Measurements from ENCODE around the gene DOCK2.
"Not testable (repeated sequence)": the region's sequence is repeated elsewhere in the genome, so short reads cannot be mapped to it uniquely, and the experiment has no call there.

Gene DOCK2

GRCh38 chr5:169817031-169817430 is 180.0 kb downstream of the DOCK2 start:
- no peak for DNase-seq (ENCODE audit: low read depth)

- no peak for DNase-seq (ENCODE audit: low read depth)
Observed at GRCh38 chr5:169826618-169827017, 189.5 kb downstream of the DOCK2 start.

GRCh38 chr5:169827769-169828168 is 190.7 kb downstream of the DOCK2 start:
- DNase-seq (ENCODE audit: low read depth): no peak

- DNase-seq (ENCODE audit: low read depth): no peak
Observed at GRCh38 chr5:169828385-169828784, 191.3 kb downstream of the DOCK2 start.

DNA sequence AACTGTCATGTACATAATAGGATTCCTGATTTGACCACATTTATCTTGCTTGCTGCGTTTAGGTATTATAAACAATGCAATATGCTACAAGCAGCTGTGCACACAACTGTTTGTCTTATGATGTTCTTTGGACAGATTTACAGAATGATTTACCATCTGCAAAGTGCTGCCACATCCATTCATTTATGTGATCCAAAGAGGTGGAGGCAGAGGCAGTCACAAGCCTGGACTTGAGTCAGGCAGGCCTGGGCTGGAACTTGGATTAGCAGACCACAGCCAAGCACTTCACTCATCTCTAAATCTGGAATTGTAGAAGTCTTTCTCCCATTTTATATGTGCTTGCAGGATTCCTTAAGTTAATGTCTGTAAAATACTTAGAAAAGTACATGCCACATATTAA is 194.3 kb downstream of the DOCK2 start:
- no peak for DNase-seq (ENCODE audit: low read depth)

GRCh38 chr5:169832304-169832703 is 195.2 kb downstream of the DOCK2 start:
- no peak for DNase-seq (ENCODE audit: low read depth)

DNA sequence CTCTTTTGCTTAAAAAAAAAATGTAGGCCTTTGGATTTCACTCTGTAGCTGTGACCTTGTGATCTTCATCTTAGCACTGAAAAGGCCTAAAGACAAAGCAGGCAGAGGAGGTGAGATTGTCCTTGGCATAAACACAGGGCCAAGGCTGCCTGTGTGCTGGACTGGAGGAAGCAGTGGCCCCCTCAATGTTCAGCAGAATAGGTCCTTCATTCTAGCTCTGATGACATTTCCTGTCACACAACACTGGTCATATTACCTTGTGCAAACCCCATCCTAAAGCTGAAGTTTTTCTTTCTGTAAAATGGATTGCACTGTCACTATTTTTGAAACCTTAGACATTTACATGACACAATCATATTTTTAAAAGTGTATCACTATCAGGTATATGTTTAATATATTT is 195.8 kb downstream of the DOCK2 start:
- no peak for DNase-seq (ENCODE audit: low read depth)

DNA sequence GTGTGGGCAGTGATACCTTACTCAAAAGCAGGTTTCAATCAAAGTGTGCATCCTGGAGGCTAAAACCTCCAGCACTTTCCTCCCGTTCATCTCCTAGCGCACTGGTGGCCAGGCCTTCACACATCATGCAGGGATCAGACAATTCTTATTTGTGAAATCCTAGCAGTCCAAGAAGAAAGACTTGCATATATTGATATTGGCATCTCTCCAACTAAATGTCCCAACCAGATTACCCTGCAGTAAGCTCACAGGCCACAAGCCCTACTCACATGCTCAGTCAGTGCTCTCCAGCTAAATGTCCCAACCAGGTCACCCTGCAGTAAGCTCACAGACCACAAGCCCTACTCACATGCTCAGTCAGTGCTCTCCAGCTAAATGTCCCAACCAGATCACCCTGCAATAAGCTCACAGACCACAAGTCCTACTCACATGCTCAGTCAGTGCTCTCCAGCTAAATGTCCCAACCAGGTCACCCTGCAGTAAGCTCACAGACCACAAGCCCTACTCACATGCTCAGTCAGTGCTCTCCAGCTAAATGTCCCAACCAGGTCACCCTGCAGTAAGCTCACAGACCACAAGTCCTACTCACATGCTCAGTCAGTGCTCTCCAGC is 196.7 kb downstream of the DOCK2 start:
- not testable (repeated sequence) for DNase-seq (ENCODE audit: low read depth)

DNA sequence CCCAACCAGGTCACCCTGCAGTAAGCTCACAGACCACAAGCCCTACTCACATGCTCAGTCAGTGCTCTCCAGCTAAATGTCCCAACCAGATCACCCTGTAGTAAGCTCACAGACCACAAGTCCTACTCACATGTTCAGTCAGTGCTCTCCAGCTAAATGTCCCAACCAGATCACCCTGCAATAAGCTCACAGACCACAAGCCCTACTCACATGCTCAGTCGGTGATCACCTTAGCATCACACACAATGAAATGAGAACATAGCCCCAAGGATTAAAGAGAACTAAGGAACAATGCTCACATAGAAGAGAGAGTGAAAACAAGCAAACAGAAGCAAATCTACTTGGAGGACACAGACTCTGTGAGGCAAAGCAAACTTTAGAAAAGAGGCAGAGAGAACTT is 197.5 kb downstream of the DOCK2 start:
- DNase-seq (ENCODE audit: low read depth): not testable (repeated sequence)

- DNase-seq (ENCODE audit: low read depth): no peak
Observed at GRCh38 chr5:169836835-169837536, 199.9 kb downstream of the DOCK2 start.

- no peak for DNase-seq (ENCODE audit: low read depth)
Observed at GRCh38 chr5:169837686-169838085, 200.6 kb downstream of the DOCK2 start.

DNA sequence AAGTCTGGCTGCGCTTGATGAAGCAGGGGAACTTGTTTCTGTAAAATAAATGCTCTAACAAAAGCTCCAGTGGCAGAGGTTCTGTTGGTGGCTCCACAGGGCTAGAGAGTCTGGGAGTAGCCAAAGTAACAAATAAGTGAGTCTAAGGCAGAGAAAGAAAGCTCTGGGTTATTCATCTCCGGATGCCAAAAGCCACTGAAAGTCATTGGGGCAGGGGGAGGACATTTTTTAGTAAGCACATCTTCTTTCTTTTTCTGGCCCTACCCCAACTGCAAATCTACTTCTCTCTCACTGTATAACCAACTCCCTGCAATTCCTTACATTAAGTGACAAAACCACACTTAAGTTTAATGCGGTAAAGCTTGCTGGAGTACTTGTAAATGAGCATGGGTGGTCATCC is 201.6 kb downstream of the DOCK2 start:
- DNase-seq (ENCODE audit: low read depth): no peak

DNA sequence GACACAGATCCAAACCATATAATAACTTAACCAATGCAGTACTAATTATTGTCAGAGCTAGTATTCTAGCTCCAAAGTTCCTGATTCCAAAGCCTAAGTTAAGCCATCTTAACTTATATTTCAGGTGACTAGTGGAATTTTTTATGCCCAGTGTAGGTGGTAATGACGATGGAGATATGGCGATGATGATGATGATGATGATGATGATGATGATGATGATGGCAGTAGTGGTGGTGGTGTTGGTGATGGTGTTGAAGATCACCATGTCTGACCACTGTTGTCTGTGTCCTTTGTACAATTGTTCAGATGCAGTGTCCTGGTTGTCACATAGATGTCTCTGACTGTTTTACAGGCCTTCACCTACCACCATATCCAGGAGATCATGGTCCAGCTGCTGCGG is 203.3 kb downstream of the DOCK2 start:
- DNase-seq (ENCODE audit: low read depth): no peak

DNA sequence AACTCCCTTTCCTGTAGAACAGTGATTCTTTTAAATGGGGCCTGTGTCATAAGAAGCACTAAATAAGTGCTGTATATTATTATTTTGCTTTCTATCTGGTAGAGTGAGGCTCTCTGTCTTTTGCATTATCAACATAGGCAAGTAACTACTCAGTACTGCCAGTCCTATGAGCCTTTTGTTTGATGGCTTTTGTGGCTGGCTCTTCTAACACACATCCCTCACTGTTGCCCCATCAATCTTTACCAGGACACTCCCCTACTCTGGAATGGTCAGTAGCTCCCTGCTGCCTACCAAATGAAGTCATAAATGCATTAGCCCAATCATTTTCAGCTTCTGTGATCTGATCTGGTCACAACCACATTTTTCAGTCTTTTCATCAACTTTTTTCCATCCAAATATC is 205.6 kb downstream of the DOCK2 start:
- no peak for DNase-seq (ENCODE audit: low read depth)

DNA sequence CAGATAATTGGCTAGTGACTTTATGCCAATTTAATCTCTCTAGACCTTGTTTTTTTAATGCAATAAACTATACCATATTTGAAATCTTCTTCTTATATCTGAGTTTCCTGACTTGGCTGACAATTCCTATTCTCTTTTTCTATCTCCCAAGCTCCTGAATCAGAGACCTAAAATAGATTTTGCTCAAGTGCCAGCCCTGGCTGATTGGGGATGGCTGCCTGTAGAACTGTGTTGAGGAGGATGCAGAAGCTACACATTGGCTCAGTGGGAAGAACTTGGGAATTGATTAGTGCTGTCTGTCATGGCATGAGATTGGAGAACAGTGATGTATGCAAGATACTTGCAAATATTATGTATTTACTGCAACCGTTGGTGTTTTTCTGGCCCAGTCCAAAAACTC is 210.4 kb downstream of the DOCK2 start:
- no peak for DNase-seq (ENCODE audit: low read depth)

DNA sequence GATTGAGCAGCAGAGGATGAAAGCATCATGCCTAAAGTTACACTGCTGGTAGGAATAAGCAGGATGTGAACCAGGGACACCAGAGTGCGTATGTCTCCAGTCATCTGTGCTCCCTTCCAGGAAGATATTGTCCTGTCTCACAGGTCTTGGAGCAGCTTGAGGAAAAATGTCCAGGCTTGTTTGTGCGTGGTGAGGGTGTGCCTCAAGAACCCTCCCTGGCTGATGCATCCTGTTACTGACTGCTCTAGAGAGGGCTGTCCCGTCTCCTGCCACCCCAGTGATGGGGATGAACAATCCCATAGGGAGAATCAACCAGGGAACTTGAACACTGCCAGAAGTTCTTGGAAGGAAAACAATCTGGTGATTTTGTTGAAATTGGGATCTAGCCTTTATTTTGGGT is 211.2 kb downstream of the DOCK2 start:
- DNase-seq (ENCODE audit: low read depth): no peak

DNA sequence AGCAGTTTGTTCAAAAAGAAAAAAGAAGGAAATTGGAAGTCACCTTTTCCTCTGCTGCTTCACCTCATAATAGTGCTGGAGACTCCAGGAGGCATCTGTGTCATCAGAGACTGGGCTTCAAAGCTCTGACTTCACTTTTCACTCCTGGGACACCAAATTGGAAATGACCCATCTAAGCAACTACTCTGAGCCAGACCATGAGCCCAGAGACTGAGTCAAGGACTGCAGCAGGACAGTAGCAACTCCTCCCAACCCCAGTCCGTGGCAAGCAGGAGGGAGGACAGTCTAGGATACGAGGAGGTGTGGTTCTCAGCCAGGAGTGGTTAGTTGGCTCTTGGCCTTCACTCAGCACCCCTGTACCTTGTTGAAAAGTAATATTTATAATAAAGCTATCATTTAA is 211.7 kb downstream of the DOCK2 start:
- DNase-seq (ENCODE audit: low read depth): no peak

DNA sequence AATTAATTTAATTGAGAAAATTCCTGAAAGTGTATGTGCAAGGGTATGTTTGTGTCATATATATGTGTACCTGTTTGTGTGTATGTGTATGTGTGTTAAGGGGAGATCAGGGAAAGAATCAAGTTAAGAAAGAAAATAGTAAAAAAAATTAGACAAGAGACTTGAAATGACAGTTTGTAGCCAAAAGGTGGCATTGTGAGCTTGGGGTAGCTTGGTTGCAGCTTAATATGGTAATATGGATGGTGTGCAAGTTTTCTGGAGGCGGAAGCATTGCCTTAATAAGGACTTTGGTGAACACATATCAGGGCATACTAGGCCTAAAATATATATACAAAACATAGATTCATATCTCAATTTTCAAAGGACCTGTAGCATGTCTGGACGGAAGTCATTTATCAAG is 213.3 kb downstream of the DOCK2 start:
- no peak for DNase-seq (ENCODE audit: low read depth)

DNA sequence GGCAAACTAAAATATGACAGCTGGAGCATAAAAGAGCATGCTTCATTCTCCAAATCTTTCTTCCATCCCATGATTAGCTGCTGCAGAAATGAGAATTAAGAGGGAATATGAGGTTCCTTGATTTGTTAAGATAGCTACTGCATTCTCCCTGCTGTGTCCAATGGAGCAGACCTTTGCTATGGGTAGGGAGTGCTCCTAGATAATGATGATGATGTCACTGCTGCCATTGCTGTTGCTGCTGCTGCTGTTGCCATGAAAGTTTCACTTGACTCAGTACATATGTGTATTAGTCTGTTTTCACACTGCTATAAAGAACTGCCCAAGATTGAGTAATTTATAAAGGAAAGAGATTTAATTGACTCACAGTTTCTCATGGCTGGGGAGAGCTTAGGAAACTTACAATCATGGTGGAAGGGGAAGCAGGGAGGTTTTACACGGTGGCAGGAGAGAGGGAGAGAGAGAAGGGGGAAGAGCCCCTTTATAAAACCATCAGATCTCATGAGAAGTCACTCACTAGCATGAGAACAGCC is 214.3 kb downstream of the DOCK2 start:
- no peak for DNase-seq (ENCODE audit: low read depth)

- no peak for DNase-seq (ENCODE audit: low read depth)
Observed at GRCh38 chr5:169856571-169856970, 219.5 kb downstream of the DOCK2 start.

DNA sequence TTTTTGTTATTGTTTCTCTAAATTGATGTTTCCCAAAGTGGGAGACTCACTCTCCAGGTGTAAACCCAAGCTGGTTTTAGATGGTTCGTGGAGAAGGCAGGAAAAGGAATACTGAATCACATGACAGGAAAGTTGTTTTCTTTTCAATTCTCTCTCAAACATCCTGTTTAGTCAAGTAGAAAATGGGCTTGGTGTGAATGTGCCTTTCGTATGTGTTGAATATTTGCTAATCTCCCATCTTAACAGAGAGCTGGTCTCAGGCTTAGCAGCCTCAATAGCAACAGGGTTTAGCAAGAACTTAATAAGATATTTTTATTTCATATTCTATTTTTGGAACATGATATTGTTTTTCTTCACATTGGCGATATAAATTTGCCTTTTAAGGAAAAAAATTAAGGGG is 223.5 kb downstream of the DOCK2 start:
- no peak for DNase-seq (ENCODE audit: low read depth)

GRCh38 chr5:169861433-169861832 is 224.4 kb downstream of the DOCK2 start:
- DNase-seq (ENCODE audit: low read depth): no peak

- no peak for DNase-seq (ENCODE audit: low read depth)
Observed at GRCh38 chr5:169861934-169862333, 224.9 kb downstream of the DOCK2 start.

- no peak for DNase-seq (ENCODE audit: low read depth)
Observed at GRCh38 chr5:169862391-169862811, 225.3 kb downstream of the DOCK2 start.

All from stimulated activated CD8-positive, alpha-beta memory T cell treated with anti-CD3 and anti-CD28 coated beads, Interleukin-15, amount 100 ng/mL, for 24 hours (primary cell).